H9 (cell line): Measurements from ENCODE around the gene TMEM132D. TPM values are rescaled to one million over a fixed set of nuclear protein-coding genes. Genes with fewer than 3 reads are reported as not detected.

Source experiments
- DNase-seq: peaks from one replicate; pipeline ENCODE4 v3.0.0-alpha.2; 2017
- H2AFZ ChIP-seq: one replicate; pipeline ENCODE4 v1.6.1; 2013; ENCODE audit warnings: mild to moderate bottlenecking, low read length, control low read depth, moderate library complexity
- H2AK5ac ChIP-seq: 2 replicates; pipeline ENCODE4 v1.6.1; 2013; ENCODE audit warnings: low read length, control low read depth, mixed read lengths; ENCODE audit not compliant: insufficient read length
- H2BK120ac ChIP-seq: one replicate; pipeline ENCODE4 v1.6.1; 2013; ENCODE audit warnings: low read depth, mild to moderate bottlenecking, low read length, control low read depth, inconsistent platforms; ENCODE audit not compliant: poor library complexity, severe bottlenecking
- H2BK12ac ChIP-seq: 2 replicates; pipeline ENCODE4 v1.6.1; 2013; ENCODE audit warnings: low read length, control low read depth, mixed read lengths, low read depth; ENCODE audit not compliant: insufficient read length
- H2BK15ac ChIP-seq: 2 replicates; pipeline ENCODE4 v1.6.1; 2013; ENCODE audit warnings: low read depth, low read length, control low read depth
- H2BK20ac ChIP-seq: one replicate; pipeline ENCODE4 v1.6.1; 2013; ENCODE audit warnings: low read depth, mild to moderate bottlenecking, low read length, control low read depth, inconsistent platforms; ENCODE audit not compliant: poor library complexity, severe bottlenecking
- H2BK5ac ChIP-seq: 2 replicates; pipeline ENCODE4 v1.6.1; 2013; ENCODE audit warnings: low read length, control low read depth, mixed read lengths; ENCODE audit not compliant: insufficient read length
- H3K14ac ChIP-seq: 2 replicates; pipeline ENCODE4 v1.6.1; 2013; ENCODE audit warnings: low read length, control low read depth; ENCODE audit not compliant: insufficient read depth
- H3K18ac ChIP-seq: 2 replicates; pipeline ENCODE4 v1.6.1; 2013; ENCODE audit warnings: low read depth, mild to moderate bottlenecking, mixed read lengths, low read length, control low read depth; ENCODE audit not compliant: insufficient read length
- H3K23ac ChIP-seq: 2 replicates; pipeline ENCODE4 v1.6.1; 2013; ENCODE audit warnings: low read length, control low read depth, mixed read lengths, low read depth; ENCODE audit not compliant: insufficient read length
- H3K23me2 ChIP-seq: 2 replicates; pipeline ENCODE4 v1.6.1; 2013; ENCODE audit warnings: low read depth, mild to moderate bottlenecking, mixed read lengths, low read length, control low read depth; ENCODE audit not compliant: insufficient read length, poor library complexity, severe bottlenecking
- H3K27ac ChIP-seq: 2 replicates; pipeline ENCODE4 v1.5.1; 2013; ENCODE audit warnings: low read length, control low read depth, mixed read lengths, low read depth; ENCODE audit not compliant: insufficient read length
- H3K27me3 ChIP-seq: 2 replicates; pipeline ENCODE4 v1.6.1; 2013; ENCODE audit warnings: low read length, control low read depth, inconsistent platforms; ENCODE audit not compliant: insufficient read depth
- H3K4ac ChIP-seq: 2 replicates; pipeline ENCODE4 v1.6.1; 2013; ENCODE audit warnings: low read depth, mild to moderate bottlenecking, control low read depth, inconsistent platforms, low read length, moderate library complexity
- H3K4me1 ChIP-seq: 2 replicates; pipeline ENCODE4 v1.6.1; 2013; ENCODE audit warnings: low read length, control low read depth, inconsistent platforms; ENCODE audit not compliant: insufficient read depth
- H3K4me2 ChIP-seq: 2 replicates; pipeline ENCODE4 v1.6.1; 2013; ENCODE audit warnings: low read length, control low read depth, mixed read lengths; ENCODE audit not compliant: insufficient read length, insufficient read depth
- H3K56ac ChIP-seq: 2 replicates; pipeline ENCODE4 v1.6.1; 2013; ENCODE audit warnings: low read depth, mild to moderate bottlenecking, mixed read lengths, low read length, control low read depth; ENCODE audit not compliant: insufficient read length
- H3K79me1 ChIP-seq: 2 replicates; pipeline ENCODE4 v1.6.1; 2013; ENCODE audit warnings: low read depth, mild to moderate bottlenecking, moderate library complexity, low read length, control low read depth, inconsistent platforms; ENCODE audit not compliant: insufficient read depth, poor library complexity, severe bottlenecking
- H3K79me2 ChIP-seq: 2 replicates; pipeline ENCODE4 v1.6.1; 2013; ENCODE audit warnings: low read length, control low read depth, inconsistent platforms; ENCODE audit not compliant: insufficient read depth
- H3K9ac ChIP-seq: 2 replicates; pipeline ENCODE4 v1.6.1; 2013; ENCODE audit warnings: low read length, control low read depth, mixed read lengths; ENCODE audit not compliant: insufficient read length; ENCODE audit errors: extremely low read depth
- H3K9me3 ChIP-seq: one replicate; pipeline ENCODE4 v1.6.1; 2013; ENCODE audit warnings: low read depth, low read length, inconsistent platforms; ENCODE audit not compliant: control insufficient read depth
- H3T11ph ChIP-seq: one replicate; pipeline ENCODE4 v1.6.1; 2013; ENCODE audit warnings: mild to moderate bottlenecking, low read length, control low read depth, inconsistent platforms
- H4K20me1 ChIP-seq: one replicate; pipeline ENCODE4 v1.6.1; 2013; ENCODE audit not compliant: control insufficient read depth, insufficient read length, insufficient read depth
- H4K5ac ChIP-seq: 2 replicates; pipeline ENCODE4 v1.6.1; 2013; ENCODE audit warnings: low read depth, mild to moderate bottlenecking, mixed read lengths, low read length, control low read depth; ENCODE audit not compliant: insufficient read length
- H4K8ac ChIP-seq: replicated peaks from 2 replicates; pipeline ENCODE4 v1.6.1; 2013; ENCODE audit warnings: low read length, control low read depth, mixed read lengths, low read depth; ENCODE audit not compliant: insufficient read length
- H4K91ac ChIP-seq: 2 replicates; pipeline ENCODE4 v1.6.1; 2013; ENCODE audit warnings: low read depth, mild to moderate bottlenecking, moderate library complexity, mixed read lengths, low read length, control low read depth; ENCODE audit not compliant: insufficient read length
- H3K27ac Mint-ChIP-seq, 3 experiments: 2 replicates in 2 of 3; 3 replicates in 1 of 3; pipeline ENCODE4 v1.8.0; 2020 to 2021; ENCODE audit warnings: mixed read lengths in 3 of 3, mild to moderate bottlenecking in 1 of 3, moderate library complexity in 1 of 3
- H3K27me3 Mint-ChIP-seq: 2 replicates; pipeline ENCODE4 v1.8.0; 2021; ENCODE audit warnings: low read depth, mild to moderate bottlenecking, moderate library complexity, mixed read lengths
- H3K36me3 Mint-ChIP-seq, 3 experiments: 2 replicates in 2 of 3; 3 replicates in 1 of 3; pipeline ENCODE4 v1.8.0; 2020 to 2021; ENCODE audit warnings: low read depth in 3 of 3, mixed read lengths in 3 of 3; ENCODE audit not compliant: insufficient read depth in 1 of 3
- H3K4me1 Mint-ChIP-seq, 2 experiments: 2 replicates each; pipeline ENCODE4 v1.8.0; 2020; ENCODE audit warnings: mixed read lengths in 2 of 2
- H3K4me3 Mint-ChIP-seq, 2 experiments: 2 replicates in 1 of 2; 3 replicates in 1 of 2; pipeline ENCODE4 v1.8.0; 2020 to 2021; ENCODE audit warnings: mild to moderate bottlenecking in 2 of 2, mixed read lengths in 2 of 2, moderate library complexity in 1 of 2
- H3K9me3 Mint-ChIP-seq, 2 experiments: 2 replicates in 1 of 2; 3 replicates in 1 of 2; pipeline ENCODE4 v1.8.0; 2020; ENCODE audit warnings: mild to moderate bottlenecking in 2 of 2, mixed read lengths in 2 of 2, moderate library complexity in 1 of 2
- WGBS: extraction: QIAGEN DNeasy Blood & Tissue Kit; methylation state at CpG from one replicate; pipeline ENCODE4 v1.1.7; 2013; ENCODE audit warnings: missing lambda C conversion rate, low lambda C conversion rate, mixed read lengths; ENCODE audit not compliant: insufficient read length; ENCODE audit errors: extremely low coverage; 5-methylcytosine and 5-hydroxymethylcytosine counted together
- total RNA-seq: library from RNA; stranded (reverse); gene quantifications from 2 replicates; pipeline ENCODE4 v1.2.1, GENCODE V29; 2021
- TF ChIP-seq, protein P1 (sequence below): fragments of 200-600 bp; sonication (generic); conservative IDR thresholded peaks from 3 replicates; pipeline ENCODE4 v1.8.0; 2021; ENCODE audit warnings: antibody characterized with exemption, mild to moderate bottlenecking

TMEM132D gene
- total RNA-seq, 1 experiment from 2014 or later: 6.1 TPM

DNA sequence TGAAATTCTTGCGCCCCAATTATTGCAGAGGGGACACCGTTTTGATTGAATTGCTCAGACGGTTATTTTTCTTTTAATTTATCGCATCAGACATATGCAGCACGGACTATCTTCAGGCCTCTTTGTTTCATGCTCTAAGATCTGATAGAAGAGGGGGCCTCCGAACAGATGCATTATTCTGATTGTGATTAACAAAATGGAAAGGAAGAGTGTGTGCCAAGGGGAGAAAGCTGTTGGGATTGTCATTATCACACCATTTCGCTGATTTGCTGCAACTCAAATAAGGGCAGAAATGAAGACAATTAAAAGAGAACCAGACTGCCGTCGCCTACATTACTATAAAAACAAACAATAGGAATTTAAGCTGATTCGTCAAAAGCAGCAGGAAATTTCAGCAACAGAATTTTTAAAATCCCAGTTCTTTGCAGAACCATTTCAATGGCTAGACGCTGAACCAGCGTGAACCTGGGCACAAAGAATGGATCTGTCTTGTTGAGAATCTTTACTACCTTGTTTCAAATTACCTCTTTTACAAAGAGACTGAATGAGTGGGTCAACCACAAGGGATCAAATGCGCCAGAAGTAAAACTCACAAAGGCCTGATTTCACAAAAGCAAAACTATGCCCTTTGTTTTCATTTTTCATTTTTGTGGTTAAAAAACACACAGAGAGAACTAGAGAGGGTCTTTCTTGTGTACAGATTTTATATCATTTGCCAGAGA lies 30.6 kb downstream of the TMEM132D start:
- Histone ChIP-seq H2AK5ac (no peak overlapping the region), H3K4me1 (peaks cover 22% of the 10 kb centered on the region; the same call in 1 of the 2 replicates), H2BK20ac (no peak overlapping the region), H4K5ac (no peak overlapping the region), H3K56ac (no peak overlapping the region), H2AFZ (no peak overlapping the region), H3K14ac (peak overlapping the region; percentile 26; the same call in 1 of the 2 replicates), H2BK15ac (no peak overlapping the region), H2BK120ac (no peak overlapping the region), H3T11ph (no peak overlapping the region), H2BK5ac (no peak overlapping the region), H3K23ac (no peak overlapping the region), H3K9me3 (no peaks in the 10 kb centered on the region), H3K27me3 (no peaks in the 10 kb centered on the region), H3K27ac (peak overlapping the region; percentile 79), H3K18ac (no peak overlapping the region), H3K4ac (no peak overlapping the region), H3K79me2 (peaks cover 9% of the 10 kb centered on the region; the same call in 1 of the 2 replicates), H3K9ac (no peak overlapping the region), H4K91ac (no peak overlapping the region), H4K20me1 (no peaks in the 10 kb centered on the region), H3K79me1 (no peaks in the 10 kb centered on the region), H3K4me2 (peak overlapping the region; percentile 43), H4K8ac (no peak overlapping the region), H2BK12ac (no peak overlapping the region), H3K23me2 (no peaks in the 10 kb centered on the region)
- WGBS: no CpG with 5 or more reads among the region's 13 CpGs
- Mint-ChIP-seq H3K36me3 (peaks cover 8 to 10% (median 8%) of the 10 kb centered on the region in 3 experiments; a peak in 6 of 7 replicates), H3K27me3 (peaks cover 1% of the 10 kb centered on the region; the same call in 1 of the 2 replicates), H3K9me3 (0 out of 5 replicates have a peak, but pooled peaks cover 0 to 3% of the 10 kb centered on the region in 2 experiments), H3K4me3 (peak overlapping the region; percentile 14 to 64; a peak in 4 of 5 replicates), H3K27ac (peak overlapping the region; percentile 76 to 98 (median 81)), H3K4me1 (peaks cover 62 to 65% of the 10 kb centered on the region in 2 experiments)
- TF ChIP-seq, protein P1, sequence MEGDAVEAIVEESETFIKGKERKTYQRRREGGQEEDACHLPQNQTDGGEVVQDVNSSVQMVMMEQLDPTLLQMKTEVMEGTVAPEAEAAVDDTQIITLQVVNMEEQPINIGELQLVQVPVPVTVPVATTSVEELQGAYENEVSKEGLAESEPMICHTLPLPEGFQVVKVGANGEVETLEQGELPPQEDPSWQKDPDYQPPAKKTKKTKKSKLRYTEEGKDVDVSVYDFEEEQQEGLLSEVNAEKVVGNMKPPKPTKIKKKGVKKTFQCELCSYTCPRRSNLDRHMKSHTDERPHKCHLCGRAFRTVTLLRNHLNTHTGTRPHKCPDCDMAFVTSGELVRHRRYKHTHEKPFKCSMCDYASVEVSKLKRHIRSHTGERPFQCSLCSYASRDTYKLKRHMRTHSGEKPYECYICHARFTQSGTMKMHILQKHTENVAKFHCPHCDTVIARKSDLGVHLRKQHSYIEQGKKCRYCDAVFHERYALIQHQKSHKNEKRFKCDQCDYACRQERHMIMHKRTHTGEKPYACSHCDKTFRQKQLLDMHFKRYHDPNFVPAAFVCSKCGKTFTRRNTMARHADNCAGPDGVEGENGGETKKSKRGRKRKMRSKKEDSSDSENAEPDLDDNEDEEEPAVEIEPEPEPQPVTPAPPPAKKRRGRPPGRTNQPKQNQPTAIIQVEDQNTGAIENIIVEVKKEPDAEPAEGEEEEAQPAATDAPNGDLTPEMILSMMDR: no peak
- DNase-seq: no peak
